VCaP (cell line): Measurements from ENCODE around the gene KMT2D.
A peak's percentile ranks its signal among the peaks of the same experiment; 100 is the strongest.

ENCODE experiments used
- H3K27ac ChIP-seq: fragments of 450-650 bp; 2 replicates; pipeline ENCODE4 v1.5.1; 2017
- TF ChIP-seq, protein P1 (sequence below): fragments of 450-650 bp; conservative IDR thresholded peaks from 2 replicates; pipeline ENCODE4 v1.5.1; 2017; ENCODE audit warnings: mild to moderate bottlenecking, moderate library complexity

Gene KMT2D

DNA sequence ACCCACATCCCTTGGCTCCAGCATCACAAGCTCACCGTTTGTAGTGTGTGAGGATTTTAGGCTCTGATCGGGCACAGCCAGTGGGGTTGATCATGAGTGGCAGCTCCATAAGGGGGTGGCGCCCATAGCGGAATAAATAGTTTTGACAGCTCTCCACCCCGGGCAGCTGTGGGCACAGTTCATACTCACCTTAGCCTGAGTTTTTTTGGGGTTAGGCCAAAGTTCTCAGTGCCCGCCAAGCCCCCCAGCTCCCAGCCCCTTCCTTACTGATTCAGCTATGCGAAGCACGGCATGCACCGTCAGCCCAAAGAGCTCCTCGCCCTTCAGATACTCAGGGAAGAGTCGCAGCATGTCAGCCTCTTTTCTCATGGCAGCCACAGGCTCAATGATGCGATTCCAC is 36.1 kb downstream of the KMT2D start:
- no peak overlapping the region for H3K27ac ChIP-seq
- TF ChIP-seq, protein P1, sequence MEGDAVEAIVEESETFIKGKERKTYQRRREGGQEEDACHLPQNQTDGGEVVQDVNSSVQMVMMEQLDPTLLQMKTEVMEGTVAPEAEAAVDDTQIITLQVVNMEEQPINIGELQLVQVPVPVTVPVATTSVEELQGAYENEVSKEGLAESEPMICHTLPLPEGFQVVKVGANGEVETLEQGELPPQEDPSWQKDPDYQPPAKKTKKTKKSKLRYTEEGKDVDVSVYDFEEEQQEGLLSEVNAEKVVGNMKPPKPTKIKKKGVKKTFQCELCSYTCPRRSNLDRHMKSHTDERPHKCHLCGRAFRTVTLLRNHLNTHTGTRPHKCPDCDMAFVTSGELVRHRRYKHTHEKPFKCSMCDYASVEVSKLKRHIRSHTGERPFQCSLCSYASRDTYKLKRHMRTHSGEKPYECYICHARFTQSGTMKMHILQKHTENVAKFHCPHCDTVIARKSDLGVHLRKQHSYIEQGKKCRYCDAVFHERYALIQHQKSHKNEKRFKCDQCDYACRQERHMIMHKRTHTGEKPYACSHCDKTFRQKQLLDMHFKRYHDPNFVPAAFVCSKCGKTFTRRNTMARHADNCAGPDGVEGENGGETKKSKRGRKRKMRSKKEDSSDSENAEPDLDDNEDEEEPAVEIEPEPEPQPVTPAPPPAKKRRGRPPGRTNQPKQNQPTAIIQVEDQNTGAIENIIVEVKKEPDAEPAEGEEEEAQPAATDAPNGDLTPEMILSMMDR: no peak

- no peak overlapping the region for H3K27ac ChIP-seq
- TF ChIP-seq, protein P1: no peak
Observed at GRCh38 chr12:49023812-49024211, 36.8 kb downstream of the KMT2D start.

DNA sequence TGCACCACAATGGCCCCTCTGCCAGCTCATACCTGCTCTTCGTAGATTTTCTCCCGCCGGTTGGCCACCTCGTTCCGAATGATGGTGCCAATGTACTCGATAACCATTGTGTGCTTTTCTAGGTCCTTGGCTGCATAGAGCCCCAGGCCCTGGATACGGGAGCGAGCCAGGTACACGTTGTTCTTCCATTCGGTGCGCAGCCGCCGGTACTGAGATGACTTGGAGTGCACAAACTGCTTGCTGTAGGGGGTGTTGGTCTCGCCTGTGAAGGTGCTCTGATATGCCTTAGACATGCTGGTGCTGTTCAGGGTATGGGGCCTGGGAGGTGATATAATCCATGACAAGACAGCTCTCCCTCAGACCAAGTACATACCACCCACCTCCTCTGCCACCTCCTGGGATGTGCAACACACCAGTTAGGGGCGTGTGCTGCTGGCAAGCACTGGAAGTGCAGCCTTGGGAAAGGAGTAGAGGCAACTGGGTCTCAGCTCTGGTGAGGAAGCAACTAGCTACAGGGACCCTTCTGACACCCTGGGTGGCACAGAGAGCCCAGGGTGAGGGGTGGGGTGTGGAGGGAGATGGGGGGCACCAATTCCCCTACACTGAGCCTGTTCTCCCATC is 37.9 kb downstream of the KMT2D start:
- no peak overlapping the region for H3K27ac ChIP-seq
- TF ChIP-seq, protein P1: no peak

GRCh38 chr12:49021292-49021915 is 39.2 kb downstream of the KMT2D start:
- H3K27ac ChIP-seq: no peak overlapping the region
- TF ChIP-seq, protein P1: no peak

DNA sequence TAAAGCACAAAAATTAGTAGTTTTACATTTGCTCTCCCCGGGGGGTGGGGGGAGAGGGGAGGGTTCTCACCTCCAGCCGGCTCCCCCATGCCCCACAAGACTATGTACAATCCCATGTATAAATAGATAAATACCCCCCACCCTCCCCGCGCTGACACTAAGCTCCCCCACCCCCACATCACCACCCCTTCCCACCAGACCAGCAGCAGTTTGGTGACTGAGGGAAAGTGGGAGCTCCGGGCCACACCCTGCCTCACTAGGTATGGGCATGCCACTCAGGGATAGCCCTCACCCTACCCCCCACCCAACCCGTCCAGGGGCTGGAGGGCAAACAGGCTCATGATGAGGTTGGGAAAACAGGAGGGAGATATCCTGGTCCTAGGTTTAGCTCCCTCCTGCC is 40.2 kb downstream of the KMT2D start:
- TF ChIP-seq, protein P1: no peak
- no peak overlapping the region; the same call in 1 of the 2 replicates for H3K27ac ChIP-seq

- TF ChIP-seq, protein P1: peak; percentile 53
- peak overlapping the region; percentile 95 for H3K27ac ChIP-seq
Observed at GRCh38 chr12:49019443-49020324, 40.9 kb downstream of the KMT2D start.

- TF ChIP-seq, protein P1: no peak
- H3K27ac ChIP-seq: peak overlapping the region; percentile 95
Observed at GRCh38 chr12:49019120-49019430, 41.5 kb downstream of the KMT2D start.
